Measurements from ENCODE around the gene ESR1.

Gene ESR1

GRCh38 chr6:152046118-152046517 lies 238.6 kb downstream of the ESR1 start:
- no peak overlapping the region for H3K4me3 ChIP-seq (ENCODE audit: control insufficient read depth, low read depth, low read length)
- DNase-seq (ENCODE audit: low read depth) = no peak
- TF ChIP-seq CTCF (conservative IDR thresholded peaks at IDR 0.05; ENCODE audit: control insufficient read depth, insufficient read depth, low read depth, low read length) = no peak

DNA sequence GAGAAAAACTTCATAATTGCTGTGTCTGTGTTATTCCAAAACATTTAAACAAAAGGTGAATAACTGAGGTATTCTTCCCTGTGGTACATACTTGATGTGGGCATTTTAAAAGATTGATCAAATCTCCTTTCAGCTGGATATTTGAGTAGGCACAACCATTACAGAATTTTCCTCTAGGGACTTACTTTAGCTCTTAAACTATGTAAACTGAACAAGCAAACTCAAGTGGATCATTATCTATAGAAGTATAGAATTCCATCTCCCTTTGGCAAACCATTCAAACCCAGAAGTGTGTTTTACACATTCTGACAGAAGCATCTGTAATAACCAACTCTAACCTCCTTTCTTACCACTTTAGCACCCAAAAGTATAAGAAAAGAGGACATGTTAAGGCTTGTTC lies 241.4 kb downstream of the ESR1 start:
- H3K4me3 ChIP-seq (ENCODE audit: control insufficient read depth, low read depth, low read length) = no peak overlapping the region
- DNase-seq (ENCODE audit: low read depth) = no peak
- TF ChIP-seq CTCF (conservative IDR thresholded peaks at IDR 0.05; ENCODE audit: control insufficient read depth, insufficient read depth, low read depth, low read length) = no peak

- TF ChIP-seq CTCF (conservative IDR thresholded peaks at IDR 0.05; ENCODE audit: control insufficient read depth, insufficient read depth, low read depth, low read length) = no peak
- DNase-seq (ENCODE audit: low read depth) = no peak
These were observed 242.0 kb downstream of the ESR1 start for GRCh38 chr6:152049502-152049901.

GRCh38 chr6:152050451-152051195 lies 243.1 kb downstream of the ESR1 start:
- DNase-seq (ENCODE audit: low read depth) = no peak
- no peak overlapping the region for H3K4me3 ChIP-seq (ENCODE audit: control insufficient read depth, low read depth, low read length)
- no peak for TF ChIP-seq CTCF (conservative IDR thresholded peaks at IDR 0.05; ENCODE audit: control insufficient read depth, insufficient read depth, low read depth, low read length)

More at GRCh38 chr6:152049502-152049901, 242.0 kb downstream of the ESR1 start:
- H3K4me3 ChIP-seq (ENCODE audit: control insufficient read depth, low read depth, low read length) = no peak overlapping the region

DNA sequence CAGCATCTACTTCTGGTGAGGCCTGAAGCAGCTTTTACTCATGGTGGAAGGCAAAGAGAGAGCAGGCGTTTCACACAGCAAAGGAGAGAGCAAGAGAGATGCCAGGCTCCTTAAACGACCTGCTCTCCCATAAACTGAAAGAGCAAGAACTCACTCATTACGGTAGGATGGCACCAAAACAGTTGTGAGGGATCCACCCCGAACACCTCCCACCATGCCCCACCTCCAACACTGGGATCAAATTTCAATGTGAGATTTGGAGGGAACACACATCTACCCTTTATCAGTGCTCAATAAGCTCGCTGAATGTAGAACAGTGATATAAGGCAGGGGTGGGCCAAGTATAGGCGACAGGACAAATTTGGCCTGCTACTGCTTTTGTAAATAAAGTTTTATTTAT lies 244.6 kb downstream of the ESR1 start:
- H3K4me3 ChIP-seq (ENCODE audit: control insufficient read depth, low read depth, low read length) = no peak overlapping the region
- no peak for TF ChIP-seq CTCF (conservative IDR thresholded peaks at IDR 0.05; ENCODE audit: control insufficient read depth, insufficient read depth, low read depth, low read length)
- no peak for DNase-seq (ENCODE audit: low read depth)

DNA sequence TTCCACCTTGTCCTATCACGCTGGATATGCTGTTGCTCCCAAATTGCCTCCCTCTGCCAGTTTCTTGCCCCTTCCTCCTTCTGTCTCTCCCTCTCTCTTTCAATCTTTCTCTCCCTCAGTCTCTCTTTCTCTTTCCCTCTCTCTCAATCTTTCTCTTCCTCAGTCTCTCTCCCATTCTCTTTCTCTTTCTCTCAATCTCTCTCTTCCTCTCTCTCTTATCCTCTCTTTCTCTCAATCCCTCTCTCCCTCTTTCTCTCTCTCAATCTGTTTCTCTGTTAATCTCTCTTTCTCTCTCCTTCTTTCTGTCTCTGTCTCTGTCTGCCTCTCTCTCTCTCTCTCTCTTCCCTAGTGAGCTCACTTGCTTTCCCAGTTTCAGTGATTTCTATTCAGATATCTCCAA lies 245.8 kb downstream of the ESR1 start:
- no peak for DNase-seq (ENCODE audit: low read depth)
- TF ChIP-seq CTCF (conservative IDR thresholded peaks at IDR 0.05; ENCODE audit: control insufficient read depth, insufficient read depth, low read depth, low read length) = no peak
- no peak overlapping the region for H3K4me3 ChIP-seq (ENCODE audit: control insufficient read depth, low read depth, low read length)
